Nephron (organoid): ENCODE results near the gene ZNF407.

Experiments used
- H3K27ac Mint-ChIP-seq, 3 experiments: 2 replicates each; pipeline ENCODE4 v1.8.0; 2020; ENCODE audit warnings: mixed read lengths in 3 of 3, mild to moderate bottlenecking in 2 of 3, moderate library complexity in 1 of 3
- H3K27me3 Mint-ChIP-seq: 2 replicates; pipeline ENCODE4 v1.8.0; 2021; ENCODE audit warnings: low read depth, mild to moderate bottlenecking, moderate library complexity, mixed read lengths
- H3K36me3 Mint-ChIP-seq: 2 replicates; pipeline ENCODE4 v1.8.0; 2020; ENCODE audit warnings: low read depth, mixed read lengths
- H3K4me1 Mint-ChIP-seq: 2 replicates; pipeline ENCODE4 v1.8.0; 2020; ENCODE audit warnings: mixed read lengths
- H3K4me3 Mint-ChIP-seq, 3 experiments: 2 replicates each; pipeline ENCODE4 v1.8.0; 2020; ENCODE audit warnings: mild to moderate bottlenecking in 3 of 3, mixed read lengths in 3 of 3, moderate library complexity in 2 of 3
- H3K9me3 Mint-ChIP-seq: 2 replicates; pipeline ENCODE4 v1.8.0; 2020; ENCODE audit warnings: mixed read lengths
- CTCF ChIP-seq, 3 experiments: fragments of 200-600 bp; sonication (generic); IDR thresholded peaks; one replicate each; pipeline ENCODE4 v1.5.0; 2021; ENCODE audit warnings: antibody characterized with exemption in 3 of 3; ENCODE audit not compliant: unreplicated experiment in 3 of 3

The ZNF407 gene

GRCh38 chr18:75052475-75052874, 454.8 kb downstream of the ZNF407 start:
- no peak for TF ChIP-seq CTCF (IDR thresholded peaks at IDR 0.05; ENCODE audit: unreplicated experiment in 3 of 3)
- Mint-ChIP-seq H3K4me3 (no peak overlapping the region), H3K27me3 (no peaks in the 10 kb centered on the region), H3K27ac (no peak overlapping the region), H3K36me3 (no peaks in the 10 kb centered on the region), H3K9me3 (no peaks in the 10 kb centered on the region), H3K4me1 (peaks cover 23% of the 10 kb centered on the region)

DNA sequence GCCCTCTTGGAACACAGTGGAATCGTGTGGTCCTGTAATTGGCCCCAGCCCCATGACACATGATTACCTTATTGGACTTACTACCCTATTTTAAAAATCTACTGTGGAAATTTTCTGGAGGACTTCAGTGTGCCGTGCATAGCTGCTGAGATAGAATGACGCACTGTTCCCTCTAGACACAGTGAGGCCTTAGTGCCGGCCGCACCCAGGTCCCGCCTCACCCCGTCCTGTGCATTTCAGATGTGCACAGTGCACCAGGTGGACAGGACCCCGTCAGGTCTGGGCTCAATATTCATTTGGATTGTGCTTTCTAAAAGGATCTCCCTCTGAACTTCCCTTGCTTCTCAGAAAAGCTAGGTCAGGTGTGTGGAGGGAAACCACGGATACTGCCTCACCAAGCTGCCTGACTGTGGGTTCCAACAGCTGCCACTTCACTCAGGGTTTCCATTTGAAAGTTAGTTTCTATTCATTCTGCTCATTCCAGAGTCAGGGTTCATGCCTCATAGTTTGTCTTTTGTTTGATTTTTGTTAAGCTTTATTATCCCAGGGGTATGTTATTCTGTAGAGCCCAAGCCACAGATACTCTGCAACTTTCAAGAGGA, 455.5 kb downstream of the ZNF407 start:
- Mint-ChIP-seq H3K4me1 (peaks cover 19% of the 10 kb centered on the region), H3K9me3 (no peaks in the 10 kb centered on the region), H3K27me3 (no peaks in the 10 kb centered on the region), H3K4me3 (no peak overlapping the region), H3K36me3 (no peaks in the 10 kb centered on the region), H3K27ac (no peak overlapping the region)
- TF ChIP-seq CTCF (IDR thresholded peaks at IDR 0.05; ENCODE audit: unreplicated experiment in 3 of 3) = no peak

DNA sequence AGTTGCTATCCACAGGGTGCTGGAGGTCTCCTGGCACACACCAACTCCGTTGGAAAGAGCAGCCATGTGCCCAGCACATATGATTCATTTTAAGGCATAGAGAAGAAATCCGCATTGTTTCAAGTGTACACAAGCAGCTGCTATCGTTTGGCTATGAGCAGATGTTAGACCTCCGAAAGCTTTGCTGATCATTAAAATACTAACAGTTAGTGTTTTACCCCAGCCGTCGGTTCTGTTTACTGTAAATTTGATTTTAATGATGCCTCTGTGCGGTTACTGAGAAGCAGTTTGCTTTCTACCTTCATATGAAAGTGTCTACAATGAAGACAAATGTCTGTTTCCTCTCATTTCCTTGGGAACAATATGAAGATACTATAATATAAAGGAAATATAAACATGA, 456.4 kb downstream of the ZNF407 start:
- peaks cover 16% of the 10 kb centered on the region for H3K4me1 Mint-ChIP-seq
- no peak overlapping the region for H3K4me3 Mint-ChIP-seq
- no peaks in the 10 kb centered on the region for H3K27me3 Mint-ChIP-seq
- no peaks in the 10 kb centered on the region for H3K9me3 Mint-ChIP-seq
- no peak for TF ChIP-seq CTCF (IDR thresholded peaks at IDR 0.05; ENCODE audit: unreplicated experiment in 3 of 3)
- no peak overlapping the region for H3K27ac Mint-ChIP-seq
- H3K36me3 Mint-ChIP-seq = no peaks in the 10 kb centered on the region

DNA sequence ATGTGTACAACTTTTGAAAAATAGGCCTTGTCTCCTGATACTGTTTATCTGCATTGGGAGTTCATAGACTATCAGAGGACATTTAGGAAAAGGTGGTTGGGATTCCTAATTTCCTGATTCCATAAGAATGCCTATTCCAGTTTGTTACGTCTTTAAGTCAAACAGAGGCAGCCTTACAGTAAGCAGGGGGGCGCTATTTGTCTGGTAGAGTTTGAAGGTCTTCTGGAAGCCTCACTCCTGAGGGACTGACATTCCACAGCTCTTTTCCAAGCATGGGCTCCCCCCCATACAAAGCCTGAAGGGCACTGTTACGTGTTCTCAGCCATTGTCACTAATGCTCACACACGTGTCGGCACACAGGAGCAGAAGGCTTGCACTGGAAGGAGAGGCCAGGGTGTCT, 456.9 kb downstream of the ZNF407 start:
- Mint-ChIP-seq H3K4me3 (no peak overlapping the region), H3K9me3 (no peaks in the 10 kb centered on the region), H3K4me1 (peaks cover 12% of the 10 kb centered on the region), H3K36me3 (peaks cover 4% of the 10 kb centered on the region), H3K27me3 (no peaks in the 10 kb centered on the region), H3K27ac (no peak overlapping the region)
- TF ChIP-seq CTCF (IDR thresholded peaks at IDR 0.05; ENCODE audit: unreplicated experiment in 3 of 3) = no peak

DNA sequence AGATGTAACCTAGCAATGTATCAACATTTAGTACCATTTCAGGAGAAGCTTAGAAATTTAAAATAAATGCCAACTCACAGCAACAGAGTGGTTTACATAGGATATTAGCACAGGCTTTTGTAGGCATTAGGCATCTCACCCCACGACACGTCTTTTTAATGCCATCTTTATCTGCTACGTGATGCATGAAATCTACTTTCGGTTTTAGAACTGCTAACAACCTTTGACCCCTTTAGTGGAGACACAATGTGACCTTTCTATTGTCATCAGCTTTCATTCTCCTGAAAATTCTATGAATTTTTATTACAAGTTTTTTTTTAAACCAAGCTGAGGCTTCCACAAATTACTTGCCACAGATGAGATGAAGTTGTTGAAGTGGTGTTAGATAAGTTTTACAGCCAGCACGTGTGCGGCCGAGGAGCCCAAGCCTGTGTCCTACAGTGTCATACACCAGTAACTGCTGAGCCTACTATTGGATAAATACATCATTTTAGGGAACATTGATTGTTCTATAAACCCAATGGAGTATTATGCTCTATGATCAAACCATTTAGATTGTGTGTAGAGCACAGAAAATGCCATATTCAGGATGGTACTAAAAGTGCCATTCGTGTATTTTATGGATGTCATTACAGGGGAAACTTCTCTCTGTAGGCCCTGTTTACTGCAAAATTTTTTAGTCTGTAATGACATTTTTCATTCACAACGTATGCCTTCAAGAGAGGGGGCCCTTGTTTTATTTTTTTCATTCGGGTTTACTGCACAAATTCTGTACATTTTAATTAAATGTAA, 459.7 kb downstream of the ZNF407 start:
- H3K27me3 Mint-ChIP-seq = no peaks in the 10 kb centered on the region
- peaks cover 8% of the 10 kb centered on the region for H3K4me1 Mint-ChIP-seq
- TF ChIP-seq CTCF (IDR thresholded peaks at IDR 0.05; ENCODE audit: unreplicated experiment in 3 of 3) = no peak
- H3K36me3 Mint-ChIP-seq = peaks cover 8% of the 10 kb centered on the region
- H3K27ac Mint-ChIP-seq = no peak overlapping the region
- H3K9me3 Mint-ChIP-seq = no peaks in the 10 kb centered on the region
- H3K4me3 Mint-ChIP-seq = no peak overlapping the region

- Mint-ChIP-seq H3K9me3 (no peaks in the 10 kb centered on the region), H3K27me3 (no peaks in the 10 kb centered on the region), H3K36me3 (peaks cover 18% of the 10 kb centered on the region), H3K4me1 (peaks cover 5% of the 10 kb centered on the region), H3K4me3 (no peak overlapping the region), H3K27ac (no peak overlapping the region)
- no peak for TF ChIP-seq CTCF (IDR thresholded peaks at IDR 0.05; ENCODE audit: unreplicated experiment in 3 of 3)
Observed at GRCh38 chr18:75060185-75060584, 462.5 kb downstream of the ZNF407 start.
